Erythroblast (primary cell): ENCODE measurements around the gene CRBN.

Experiments
- DNase-seq, 2 experiments: peaks; one replicate each; lab custom pipeline; 2025; lab: John Stamatoyannopoulos, UW
- GATA1 ChIP-seq: IDR thresholded peaks from 2 replicates; pipeline ENCODE4 v1.6.1; 2011; ENCODE audit warnings: low read depth, mild to moderate bottlenecking, control low read depth, low read length, moderate library complexity
- POLR2A ChIP-seq: IDR thresholded peaks from 2 replicates; pipeline ENCODE4 v1.6.1; 2011; ENCODE audit warnings: mild to moderate bottlenecking, low read length

Gene CRBN

GRCh38 chr3:3179407-3180094 lies at the start of gene CRBN:
Gene CRBN, minus strand, starts transcription at chr3:3179691. Its CDS starts 4 bp downstream, at chr3:3179687.
- peak; percentile 91 to 94 for DNase-seq
- TF ChIP-seq POLR2A = peak; percentile 87
- no peak for TF ChIP-seq GATA1

- TF ChIP-seq GATA1 (no peak), POLR2A (no peak)
- no peak for DNase-seq
Observed at GRCh38 chr3:3227640-3228039, 48.1 kb upstream of the CRBN start.

DNA sequence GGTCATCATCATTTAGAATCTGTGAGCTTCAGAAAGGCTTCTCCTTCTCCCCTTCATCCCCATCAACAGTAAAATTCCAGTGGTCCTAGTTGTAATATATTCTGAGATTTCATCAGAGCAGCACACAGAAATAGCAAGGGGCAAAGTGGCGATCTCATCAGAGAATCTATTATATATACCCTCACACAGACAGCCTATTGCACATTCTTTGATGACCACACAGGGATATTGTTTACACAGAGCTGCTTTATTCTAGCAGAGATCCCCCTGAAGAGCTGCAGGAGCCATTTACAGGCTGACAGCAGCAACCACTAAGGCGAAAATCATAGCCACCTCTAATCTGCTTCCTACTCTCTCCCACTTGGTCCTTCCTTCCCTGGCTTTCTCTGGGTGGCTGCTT lies 42.0 kb upstream of the CRBN start:
- no peak for TF ChIP-seq GATA1
- no peak for TF ChIP-seq POLR2A
- DNase-seq = no peak

DNA sequence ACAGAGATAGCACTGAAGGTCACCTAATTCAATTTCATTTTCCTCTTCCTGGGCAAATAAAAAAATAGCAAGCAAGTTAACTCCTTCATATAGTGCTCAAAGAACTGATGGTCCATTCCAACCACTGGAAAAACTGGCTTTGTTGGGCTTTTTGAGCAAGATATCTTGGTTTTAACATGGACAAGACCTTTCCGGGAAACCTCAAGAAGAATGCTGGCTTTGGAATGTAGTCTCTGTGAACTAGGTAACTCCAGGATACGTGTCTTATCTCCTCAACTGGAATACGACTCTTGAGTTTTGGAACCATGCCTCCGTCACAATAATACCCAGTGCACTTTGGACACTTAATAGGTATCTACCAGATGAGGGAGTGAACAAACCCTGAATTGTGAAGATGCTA lies 36.9 kb upstream of the CRBN start:
- DNase-seq = no peak
- TF ChIP-seq POLR2A (no peak), GATA1 (no peak)

- TF ChIP-seq POLR2A = no peak
Observed at GRCh38 chr3:3212781-3213440, 33.4 kb upstream of the CRBN start.

DNA sequence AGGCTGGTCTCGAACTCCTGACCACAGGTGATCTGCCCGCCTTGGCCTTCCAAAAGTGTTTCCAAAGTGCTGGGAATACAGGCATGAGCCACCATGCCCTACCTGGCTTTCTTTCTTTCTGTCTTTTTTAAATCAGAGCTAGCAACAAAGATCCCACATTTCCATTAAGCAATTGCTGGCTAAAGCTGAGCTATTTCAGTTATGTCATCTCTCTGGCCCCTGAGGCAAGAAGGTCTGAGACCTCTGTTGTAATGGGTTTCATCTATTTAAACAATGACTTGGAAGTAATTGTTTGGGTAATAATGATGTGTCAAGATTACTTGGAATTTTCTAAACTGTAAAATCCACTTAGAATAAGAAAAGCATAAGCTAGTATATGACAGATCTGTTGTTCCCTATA lies 30.2 kb upstream of the CRBN start:
- DNase-seq = no peak
- TF ChIP-seq GATA1 = no peak
- TF ChIP-seq POLR2A = no peak

More at GRCh38 chr3:3212781-3213440, 33.4 kb upstream of the CRBN start:
- DNase-seq = no peak

DNA sequence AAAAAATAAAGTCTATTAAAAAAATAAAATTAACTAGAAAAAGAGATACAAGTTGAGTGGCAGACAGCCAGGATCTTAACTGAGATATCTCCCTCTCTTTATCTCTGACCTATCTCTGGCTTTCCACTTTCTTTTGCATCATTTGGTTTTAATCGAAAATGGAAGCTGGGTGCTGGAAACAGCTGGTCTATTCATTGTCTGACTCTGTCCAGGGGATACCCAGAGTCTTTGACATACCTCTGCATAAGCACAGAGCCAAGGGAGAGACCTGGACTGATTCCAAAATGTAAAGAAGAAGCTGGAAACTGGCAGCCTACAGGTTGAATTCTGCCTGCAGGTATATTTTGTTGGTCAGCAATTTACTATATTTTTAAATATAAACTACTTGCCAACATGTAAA lies 29.6 kb upstream of the CRBN start:
- TF ChIP-seq POLR2A = no peak
- no peak for TF ChIP-seq GATA1
- no peak for DNase-seq

- no peak for DNase-seq
- TF ChIP-seq GATA1 = no peak
- TF ChIP-seq POLR2A = no peak
Observed at GRCh38 chr3:3201611-3202010, 22.1 kb upstream of the CRBN start.

GRCh38 chr3:3200632-3201212 lies 21.2 kb upstream of the CRBN start:
- DNase-seq = peak; percentile 58 to 66
- TF ChIP-seq GATA1 = no peak
- TF ChIP-seq POLR2A = no peak

DNA sequence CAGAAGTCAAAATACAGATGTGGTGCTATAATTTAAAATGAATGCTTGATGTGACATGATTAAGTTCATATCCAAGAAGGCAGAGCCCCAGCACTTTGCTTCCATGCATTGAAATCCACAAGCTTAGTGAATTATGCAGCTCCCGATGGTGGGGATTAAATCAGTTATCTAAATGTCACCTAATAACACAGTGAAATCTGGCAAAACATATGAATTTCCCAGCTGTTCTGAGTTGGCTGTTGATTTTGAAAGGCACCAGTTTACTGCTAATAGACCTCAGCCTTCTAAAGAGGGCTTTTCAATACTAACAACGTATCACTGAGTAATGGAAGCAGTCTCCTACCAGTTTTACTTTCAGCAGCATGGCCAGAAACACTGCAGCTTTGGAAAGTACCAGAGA lies 19.8 kb upstream of the CRBN start:
- no peak for TF ChIP-seq POLR2A
- no peak for TF ChIP-seq GATA1
- DNase-seq = no peak

DNA sequence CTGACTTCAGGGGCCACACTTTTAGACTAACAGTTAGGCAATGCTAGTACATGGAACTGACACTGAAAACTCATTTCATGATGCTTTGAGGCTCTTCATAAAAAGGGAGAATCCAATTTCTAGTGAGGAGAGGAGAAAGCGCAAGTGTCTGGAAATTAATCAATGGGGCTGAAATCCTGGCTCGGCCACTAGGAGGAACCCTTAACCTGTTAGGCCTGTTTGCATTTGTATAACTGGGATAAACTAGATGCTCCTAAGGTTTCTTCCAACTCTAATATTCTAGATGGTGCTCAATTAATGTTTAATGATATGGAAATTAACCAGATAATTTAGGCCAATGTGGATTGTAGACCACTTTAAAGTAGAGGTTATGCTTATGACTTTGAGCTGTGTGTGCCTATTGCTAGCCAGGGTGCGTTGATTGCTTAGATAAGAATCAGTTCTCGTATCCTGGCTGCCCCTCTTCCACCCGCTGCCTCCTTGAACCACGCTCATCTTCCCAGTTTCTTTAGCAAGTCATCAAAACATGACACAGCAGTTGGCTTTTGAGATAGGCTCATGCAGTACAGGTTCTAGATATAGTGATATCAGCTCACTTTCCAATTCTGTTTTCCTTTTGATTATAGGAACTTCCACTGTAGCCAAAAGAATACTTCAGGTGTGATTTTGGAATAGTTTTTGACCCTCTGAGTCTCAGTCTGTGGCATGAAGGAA lies 16.8 kb upstream of the CRBN start:
- TF ChIP-seq GATA1 (no peak), POLR2A (no peak)
- DNase-seq = peak; percentile 6 to 25

DNA sequence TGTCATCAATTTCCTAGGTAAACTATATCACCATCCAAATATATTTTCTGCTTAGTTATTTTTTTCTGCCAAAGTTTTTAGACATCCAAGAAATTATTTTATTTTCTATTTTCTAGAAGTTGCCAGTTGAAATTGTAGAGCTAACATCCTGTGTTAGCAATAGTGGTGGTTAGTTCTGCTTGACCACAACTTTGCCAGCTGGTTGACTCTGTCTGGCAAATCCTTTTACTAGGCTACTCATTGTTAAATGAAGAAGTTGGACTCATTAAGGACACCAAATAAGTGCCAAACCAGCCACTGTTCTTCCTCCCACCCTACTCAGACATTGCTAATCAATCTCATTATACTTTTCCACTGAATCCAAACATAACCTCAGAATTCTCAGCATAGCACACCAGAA lies 15.4 kb upstream of the CRBN start:
- DNase-seq = no peak
- no peak for TF ChIP-seq POLR2A

DNA sequence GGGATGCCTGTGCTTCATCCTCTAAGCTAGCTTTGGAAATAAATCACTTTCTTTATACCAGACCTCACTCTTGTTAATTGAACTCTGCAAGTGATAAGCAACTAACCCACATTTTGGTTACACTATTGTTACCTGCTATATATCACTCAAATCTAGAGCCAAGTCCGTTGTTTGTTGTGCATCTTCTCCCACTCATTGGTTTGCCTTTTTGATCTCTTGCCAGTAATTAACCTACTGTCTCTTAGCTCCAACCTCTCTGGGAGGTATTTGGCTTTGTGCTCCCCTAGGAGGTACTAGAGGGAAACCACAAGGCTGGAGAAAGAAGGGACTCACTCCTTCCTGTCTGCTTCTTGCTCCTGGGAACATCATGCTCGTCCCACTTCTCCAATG lies 12.8 kb upstream of the CRBN start:
- DNase-seq = peak in 1 of 2 experiments; percentile 16
- TF ChIP-seq GATA1 (no peak), POLR2A (no peak)

GRCh38 chr3:3191675-3192285 lies 12.3 kb upstream of the CRBN start:
- peak; percentile 41 to 56 for DNase-seq

More at GRCh38 chr3:3191675-3192285, 12.3 kb upstream of the CRBN start:
- TF ChIP-seq POLR2A = no peak
- TF ChIP-seq GATA1 = no peak
